H9 (cell line): ENCODE measurements around the gene FUT6. TPM values are rescaled to one million over a fixed set of nuclear protein-coding genes. Genes with fewer than 3 reads are reported as not detected.

Experiments used
- DNase-seq: peaks from one replicate; pipeline ENCODE4 v3.0.0-alpha.2; 2017
- H2AFZ ChIP-seq: one replicate; pipeline ENCODE4 v1.6.1; 2013; ENCODE audit warnings: mild to moderate bottlenecking, low read length, control low read depth, moderate library complexity
- H2AK5ac ChIP-seq: 2 replicates; pipeline ENCODE4 v1.6.1; 2013; ENCODE audit warnings: low read length, control low read depth, mixed read lengths; ENCODE audit not compliant: insufficient read length
- H2BK120ac ChIP-seq: one replicate; pipeline ENCODE4 v1.6.1; 2013; ENCODE audit warnings: low read depth, mild to moderate bottlenecking, low read length, control low read depth, inconsistent platforms; ENCODE audit not compliant: poor library complexity, severe bottlenecking
- H2BK12ac ChIP-seq: 2 replicates; pipeline ENCODE4 v1.6.1; 2013; ENCODE audit warnings: low read length, control low read depth, mixed read lengths, low read depth; ENCODE audit not compliant: insufficient read length
- H2BK15ac ChIP-seq: 2 replicates; pipeline ENCODE4 v1.6.1; 2013; ENCODE audit warnings: low read depth, low read length, control low read depth
- H2BK20ac ChIP-seq: one replicate; pipeline ENCODE4 v1.6.1; 2013; ENCODE audit warnings: low read depth, mild to moderate bottlenecking, low read length, control low read depth, inconsistent platforms; ENCODE audit not compliant: poor library complexity, severe bottlenecking
- H2BK5ac ChIP-seq: 2 replicates; pipeline ENCODE4 v1.6.1; 2013; ENCODE audit warnings: low read length, control low read depth, mixed read lengths; ENCODE audit not compliant: insufficient read length
- H3K14ac ChIP-seq: 2 replicates; pipeline ENCODE4 v1.6.1; 2013; ENCODE audit warnings: low read length, control low read depth; ENCODE audit not compliant: insufficient read depth
- H3K18ac ChIP-seq: 2 replicates; pipeline ENCODE4 v1.6.1; 2013; ENCODE audit warnings: low read depth, mild to moderate bottlenecking, mixed read lengths, low read length, control low read depth; ENCODE audit not compliant: insufficient read length
- H3K23ac ChIP-seq: 2 replicates; pipeline ENCODE4 v1.6.1; 2013; ENCODE audit warnings: low read length, control low read depth, mixed read lengths, low read depth; ENCODE audit not compliant: insufficient read length
- H3K23me2 ChIP-seq: 2 replicates; pipeline ENCODE4 v1.6.1; 2013; ENCODE audit warnings: low read depth, mild to moderate bottlenecking, mixed read lengths, low read length, control low read depth; ENCODE audit not compliant: insufficient read length, poor library complexity, severe bottlenecking
- H3K27ac ChIP-seq: 2 replicates; pipeline ENCODE4 v1.5.1; 2013; ENCODE audit warnings: low read length, control low read depth, mixed read lengths, low read depth; ENCODE audit not compliant: insufficient read length
- H3K27me3 ChIP-seq: 2 replicates; pipeline ENCODE4 v1.6.1; 2013; ENCODE audit warnings: low read length, control low read depth, inconsistent platforms; ENCODE audit not compliant: insufficient read depth
- H3K4ac ChIP-seq: 2 replicates; pipeline ENCODE4 v1.6.1; 2013; ENCODE audit warnings: low read depth, mild to moderate bottlenecking, control low read depth, inconsistent platforms, low read length, moderate library complexity
- H3K4me1 ChIP-seq: 2 replicates; pipeline ENCODE4 v1.6.1; 2013; ENCODE audit warnings: low read length, control low read depth, inconsistent platforms; ENCODE audit not compliant: insufficient read depth
- H3K4me2 ChIP-seq: 2 replicates; pipeline ENCODE4 v1.6.1; 2013; ENCODE audit warnings: low read length, control low read depth, mixed read lengths; ENCODE audit not compliant: insufficient read length, insufficient read depth
- H3K56ac ChIP-seq: 2 replicates; pipeline ENCODE4 v1.6.1; 2013; ENCODE audit warnings: low read depth, mild to moderate bottlenecking, mixed read lengths, low read length, control low read depth; ENCODE audit not compliant: insufficient read length
- H3K79me1 ChIP-seq: 2 replicates; pipeline ENCODE4 v1.6.1; 2013; ENCODE audit warnings: low read depth, mild to moderate bottlenecking, moderate library complexity, low read length, control low read depth, inconsistent platforms; ENCODE audit not compliant: insufficient read depth, poor library complexity, severe bottlenecking
- H3K79me2 ChIP-seq: 2 replicates; pipeline ENCODE4 v1.6.1; 2013; ENCODE audit warnings: low read length, control low read depth, inconsistent platforms; ENCODE audit not compliant: insufficient read depth
- H3K9ac ChIP-seq: 2 replicates; pipeline ENCODE4 v1.6.1; 2013; ENCODE audit warnings: low read length, control low read depth, mixed read lengths; ENCODE audit not compliant: insufficient read length; ENCODE audit errors: extremely low read depth
- H3K9me3 ChIP-seq: one replicate; pipeline ENCODE4 v1.6.1; 2013; ENCODE audit warnings: low read depth, low read length, inconsistent platforms; ENCODE audit not compliant: control insufficient read depth
- H3T11ph ChIP-seq: one replicate; pipeline ENCODE4 v1.6.1; 2013; ENCODE audit warnings: mild to moderate bottlenecking, low read length, control low read depth, inconsistent platforms
- H4K20me1 ChIP-seq: one replicate; pipeline ENCODE4 v1.6.1; 2013; ENCODE audit not compliant: control insufficient read depth, insufficient read length, insufficient read depth
- H4K5ac ChIP-seq: 2 replicates; pipeline ENCODE4 v1.6.1; 2013; ENCODE audit warnings: low read depth, mild to moderate bottlenecking, mixed read lengths, low read length, control low read depth; ENCODE audit not compliant: insufficient read length
- H4K8ac ChIP-seq: replicated peaks from 2 replicates; pipeline ENCODE4 v1.6.1; 2013; ENCODE audit warnings: low read length, control low read depth, mixed read lengths, low read depth; ENCODE audit not compliant: insufficient read length
- H4K91ac ChIP-seq: 2 replicates; pipeline ENCODE4 v1.6.1; 2013; ENCODE audit warnings: low read depth, mild to moderate bottlenecking, moderate library complexity, mixed read lengths, low read length, control low read depth; ENCODE audit not compliant: insufficient read length
- H3K27ac Mint-ChIP-seq, 3 experiments: 2 replicates in 2 of 3; 3 replicates in 1 of 3; pipeline ENCODE4 v1.8.0; 2020 to 2021; ENCODE audit warnings: mixed read lengths in 3 of 3, mild to moderate bottlenecking in 1 of 3, moderate library complexity in 1 of 3
- H3K27me3 Mint-ChIP-seq: 2 replicates; pipeline ENCODE4 v1.8.0; 2021; ENCODE audit warnings: low read depth, mild to moderate bottlenecking, moderate library complexity, mixed read lengths
- H3K36me3 Mint-ChIP-seq, 3 experiments: 2 replicates in 2 of 3; 3 replicates in 1 of 3; pipeline ENCODE4 v1.8.0; 2020 to 2021; ENCODE audit warnings: low read depth in 3 of 3, mixed read lengths in 3 of 3; ENCODE audit not compliant: insufficient read depth in 1 of 3
- H3K4me1 Mint-ChIP-seq, 2 experiments: 2 replicates each; pipeline ENCODE4 v1.8.0; 2020; ENCODE audit warnings: mixed read lengths in 2 of 2
- H3K4me3 Mint-ChIP-seq, 2 experiments: 2 replicates in 1 of 2; 3 replicates in 1 of 2; pipeline ENCODE4 v1.8.0; 2020 to 2021; ENCODE audit warnings: mild to moderate bottlenecking in 2 of 2, mixed read lengths in 2 of 2, moderate library complexity in 1 of 2
- H3K9me3 Mint-ChIP-seq, 2 experiments: 2 replicates in 1 of 2; 3 replicates in 1 of 2; pipeline ENCODE4 v1.8.0; 2020; ENCODE audit warnings: mild to moderate bottlenecking in 2 of 2, mixed read lengths in 2 of 2, moderate library complexity in 1 of 2
- WGBS: extraction: QIAGEN DNeasy Blood & Tissue Kit; methylation state at CpG from one replicate; pipeline ENCODE4 v1.1.7; 2013; ENCODE audit warnings: missing lambda C conversion rate, low lambda C conversion rate, mixed read lengths; ENCODE audit not compliant: insufficient read length; ENCODE audit errors: extremely low coverage; 5-methylcytosine and 5-hydroxymethylcytosine counted together
- total RNA-seq: library from RNA; stranded (reverse); gene quantifications from 2 replicates; pipeline ENCODE4 v1.2.1, GENCODE V29; 2021
- TF ChIP-seq, protein P1 (sequence below): fragments of 200-600 bp; sonication (generic); conservative IDR thresholded peaks from 3 replicates; pipeline ENCODE4 v1.8.0; 2021; ENCODE audit warnings: antibody characterized with exemption, mild to moderate bottlenecking

The FUT6 gene
- total RNA-seq, 1 experiment from 2014 or later, result 0.13 TPM

DNA sequence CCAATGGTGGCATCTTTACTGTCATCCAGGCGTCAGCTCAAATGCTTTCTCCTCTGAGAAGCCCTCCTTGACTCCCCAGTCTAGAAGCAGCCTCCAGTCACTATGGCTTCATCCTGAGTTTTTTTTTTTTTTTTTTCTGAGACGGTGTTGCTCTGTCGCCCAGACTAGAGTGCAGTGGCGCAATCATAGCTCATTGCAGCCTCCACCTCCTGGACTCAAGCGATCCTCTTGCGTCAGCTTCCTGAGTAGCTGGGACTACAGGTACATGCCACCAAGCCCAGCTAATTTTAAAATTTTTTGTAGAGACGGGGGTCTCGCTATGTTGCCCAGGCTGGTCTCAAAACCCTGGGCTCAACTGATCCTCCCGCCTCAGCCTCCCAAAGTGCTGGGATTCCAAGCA lies 30.4 kb downstream of the FUT6 start:
- no peaks in the 10 kb centered on the region; the same call in 1 of the 2 replicates for H3K27me3 ChIP-seq
- H2AK5ac ChIP-seq, result no peak overlapping the region
- H3K9me3 ChIP-seq, result no peaks in the 10 kb centered on the region
- WGBS, result no CpG with 5 or more reads among the region's 9 CpGs
- no peaks in the 10 kb centered on the region for H3K79me1 ChIP-seq
- no peak overlapping the region for H2BK15ac ChIP-seq
- H3K9me3 Mint-ChIP-seq, result no peaks in the 10 kb centered on the region
- no peaks in the 10 kb centered on the region for H3K79me2 ChIP-seq
- H2BK20ac ChIP-seq, result no peak overlapping the region
- no peak overlapping the region for H2BK12ac ChIP-seq
- no peak for DNase-seq
- H3K4me1 ChIP-seq, result no peaks in the 10 kb centered on the region
- H4K5ac ChIP-seq, result no peak overlapping the region
- peaks cover 6% of the 10 kb centered on the region for H3K23me2 ChIP-seq
- no peak overlapping the region for H4K91ac ChIP-seq
- no peak overlapping the region for H2BK5ac ChIP-seq
- no peak overlapping the region for H3K18ac ChIP-seq
- H3K36me3 Mint-ChIP-seq, result no peaks in the 10 kb centered on the region
- TF ChIP-seq, protein P1, sequence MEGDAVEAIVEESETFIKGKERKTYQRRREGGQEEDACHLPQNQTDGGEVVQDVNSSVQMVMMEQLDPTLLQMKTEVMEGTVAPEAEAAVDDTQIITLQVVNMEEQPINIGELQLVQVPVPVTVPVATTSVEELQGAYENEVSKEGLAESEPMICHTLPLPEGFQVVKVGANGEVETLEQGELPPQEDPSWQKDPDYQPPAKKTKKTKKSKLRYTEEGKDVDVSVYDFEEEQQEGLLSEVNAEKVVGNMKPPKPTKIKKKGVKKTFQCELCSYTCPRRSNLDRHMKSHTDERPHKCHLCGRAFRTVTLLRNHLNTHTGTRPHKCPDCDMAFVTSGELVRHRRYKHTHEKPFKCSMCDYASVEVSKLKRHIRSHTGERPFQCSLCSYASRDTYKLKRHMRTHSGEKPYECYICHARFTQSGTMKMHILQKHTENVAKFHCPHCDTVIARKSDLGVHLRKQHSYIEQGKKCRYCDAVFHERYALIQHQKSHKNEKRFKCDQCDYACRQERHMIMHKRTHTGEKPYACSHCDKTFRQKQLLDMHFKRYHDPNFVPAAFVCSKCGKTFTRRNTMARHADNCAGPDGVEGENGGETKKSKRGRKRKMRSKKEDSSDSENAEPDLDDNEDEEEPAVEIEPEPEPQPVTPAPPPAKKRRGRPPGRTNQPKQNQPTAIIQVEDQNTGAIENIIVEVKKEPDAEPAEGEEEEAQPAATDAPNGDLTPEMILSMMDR, result no peak
- no peak overlapping the region for H3T11ph ChIP-seq
- no peak overlapping the region for H3K23ac ChIP-seq
- peaks cover 12 to 18% of the 10 kb centered on the region in 2 experiments for H3K4me1 Mint-ChIP-seq
- no peak overlapping the region for H3K4me3 Mint-ChIP-seq
- no peak overlapping the region for H3K27ac Mint-ChIP-seq
- peaks cover 18% of the 10 kb centered on the region for H3K27me3 Mint-ChIP-seq
- no peak overlapping the region for H3K27ac ChIP-seq
- no peak overlapping the region for H3K56ac ChIP-seq
- H3K4ac ChIP-seq, result no peak overlapping the region
- no peak overlapping the region for H3K9ac ChIP-seq
- no peak overlapping the region for H2AFZ ChIP-seq
- H4K8ac ChIP-seq, result no peak overlapping the region
- no peak overlapping the region for H3K4me2 ChIP-seq
- no peak overlapping the region for H2BK120ac ChIP-seq
- no peaks in the 10 kb centered on the region for H4K20me1 ChIP-seq
- H3K14ac ChIP-seq, result no peak overlapping the region
